DOHH2 (cell line): ENCODE measurements around the gene MKNK2.
A peak's percentile ranks its signal among the peaks of the same experiment; 100 is the strongest.

Experiments used
- EZH2phosphoT487 ChIP-seq: fragments of 200-600 bp; sonication (generic); IDR thresholded peaks from 2 replicates; pipeline ENCODE4 v1.6.1; 2017; ENCODE audit warnings: borderline replicate concordance, mild to moderate bottlenecking, antibody characterized with exemption, low read length, moderate library complexity, mixed read lengths
- TF ChIP-seq, protein P1 (sequence below): fragments of 200-600 bp; sonication (generic); IDR thresholded peaks from one replicate; pipeline ENCODE4 v1.5.1; 2014; ENCODE audit warnings: antibody characterized with exemption, mild to moderate bottlenecking, low read depth, low read length; ENCODE audit not compliant: poor library complexity, severe bottlenecking

DNA sequence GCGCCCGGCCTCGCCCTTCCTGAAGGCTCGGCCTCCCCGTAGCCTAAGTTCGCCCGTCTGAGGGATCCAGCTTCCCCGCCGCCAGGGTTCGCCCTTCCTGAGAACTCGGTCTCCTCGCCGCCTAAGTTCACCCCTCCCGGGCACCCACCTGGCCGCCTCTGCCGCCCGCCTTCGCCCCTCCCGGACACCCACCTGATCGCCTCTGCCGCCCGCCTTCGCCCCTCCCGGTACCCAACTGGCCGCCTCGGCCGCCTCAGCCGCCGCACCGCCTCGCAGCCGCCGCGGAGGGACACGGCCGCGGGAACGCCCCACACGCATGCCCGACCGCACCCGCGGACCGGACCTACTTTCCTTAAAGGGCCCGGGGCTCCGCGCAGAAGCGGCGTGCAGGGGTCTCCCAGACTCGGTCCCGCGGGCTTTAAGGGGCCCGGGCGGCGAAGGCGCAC is 45.0 kb upstream of the MKNK2 start, which contains the start of gene MOB3A:
- TF ChIP-seq, protein P1, sequence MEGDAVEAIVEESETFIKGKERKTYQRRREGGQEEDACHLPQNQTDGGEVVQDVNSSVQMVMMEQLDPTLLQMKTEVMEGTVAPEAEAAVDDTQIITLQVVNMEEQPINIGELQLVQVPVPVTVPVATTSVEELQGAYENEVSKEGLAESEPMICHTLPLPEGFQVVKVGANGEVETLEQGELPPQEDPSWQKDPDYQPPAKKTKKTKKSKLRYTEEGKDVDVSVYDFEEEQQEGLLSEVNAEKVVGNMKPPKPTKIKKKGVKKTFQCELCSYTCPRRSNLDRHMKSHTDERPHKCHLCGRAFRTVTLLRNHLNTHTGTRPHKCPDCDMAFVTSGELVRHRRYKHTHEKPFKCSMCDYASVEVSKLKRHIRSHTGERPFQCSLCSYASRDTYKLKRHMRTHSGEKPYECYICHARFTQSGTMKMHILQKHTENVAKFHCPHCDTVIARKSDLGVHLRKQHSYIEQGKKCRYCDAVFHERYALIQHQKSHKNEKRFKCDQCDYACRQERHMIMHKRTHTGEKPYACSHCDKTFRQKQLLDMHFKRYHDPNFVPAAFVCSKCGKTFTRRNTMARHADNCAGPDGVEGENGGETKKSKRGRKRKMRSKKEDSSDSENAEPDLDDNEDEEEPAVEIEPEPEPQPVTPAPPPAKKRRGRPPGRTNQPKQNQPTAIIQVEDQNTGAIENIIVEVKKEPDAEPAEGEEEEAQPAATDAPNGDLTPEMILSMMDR: peak; percentile 60
- TF ChIP-seq EZH2phosphoT487: no peak
